Loucy (cell line): ENCODE results near the gene BEST1.

Source experiments
- H2AFZ ChIP-seq: fragments of 200-600 bp; sonication (generic); 2 replicates; pipeline ENCODE4 v1.6.0; 2016; ENCODE audit warnings: antibody characterized with exemption, mild to moderate bottlenecking, low read length, moderate library complexity
- H3F3A ChIP-seq: fragments of 200-600 bp; 2 replicates; pipeline ENCODE4 v1.6.0; 2016; ENCODE audit warnings: antibody characterized with exemption, low read depth, mild to moderate bottlenecking
- H3K27me3 ChIP-seq: fragments of 200-600 bp; sonication (generic); 2 replicates; pipeline ENCODE4 v1.6.1; 2014; ENCODE audit warnings: low read length, mild to moderate bottlenecking; ENCODE audit not compliant: insufficient read depth, poor library complexity, severe bottlenecking
- H3K36me3 ChIP-seq: fragments of 200-600 bp; sonication (generic); 2 replicates; pipeline ENCODE4 v1.6.1; 2016; ENCODE audit warnings: low read length; ENCODE audit not compliant: insufficient read depth
- H3K4me1 ChIP-seq: fragments of 200-600 bp; sonication (generic); 2 replicates; pipeline ENCODE4 v1.5.1; 2014; ENCODE audit warnings: low read length, mild to moderate bottlenecking; ENCODE audit not compliant: insufficient read depth, poor library complexity, severe bottlenecking
- H3K4me2 ChIP-seq: fragments of 200-600 bp; sonication (generic); 2 replicates; pipeline ENCODE4 v1.6.0; 2014; ENCODE audit warnings: antibody characterized with exemption, low read length, low read depth, mild to moderate bottlenecking; ENCODE audit not compliant: poor library complexity, severe bottlenecking
- H3K4me3 ChIP-seq: fragments of 200-600 bp; sonication (generic); 2 replicates; pipeline ENCODE4 v1.5.1; 2014; ENCODE audit warnings: low read length, mild to moderate bottlenecking, mixed read lengths; ENCODE audit not compliant: poor library complexity, severe bottlenecking
- H3K79me2 ChIP-seq: fragments of 200-600 bp; sonication (generic); 2 replicates; pipeline ENCODE4 v1.6.1; 2014; ENCODE audit warnings: low read length; ENCODE audit not compliant: insufficient read depth
- H3K9ac ChIP-seq: fragments of 200-600 bp; sonication (generic); 2 replicates; pipeline ENCODE4 v1.6.0; 2014; ENCODE audit warnings: mild to moderate bottlenecking, low read depth, low read length, moderate library complexity; ENCODE audit not compliant: poor library complexity, severe bottlenecking
- H3K9me2 ChIP-seq: fragments of 200-600 bp; sonication (generic); replicated peaks from 2 replicates; pipeline ENCODE4 v1.6.1; 2016; ENCODE audit warnings: low read depth, low read length, mixed read lengths
- H3K9me3 ChIP-seq: fragments of 200-600 bp; sonication (generic); 2 replicates; pipeline ENCODE4 v1.6.1; 2014; ENCODE audit warnings: mild to moderate bottlenecking, antibody characterized with exemption, low read length, low read depth; ENCODE audit not compliant: insufficient read depth
- H4K20me1 ChIP-seq: fragments of 200-600 bp; sonication (generic); 2 replicates; pipeline ENCODE4 v1.6.0; 2014; ENCODE audit warnings: antibody characterized with exemption, low read length, mild to moderate bottlenecking; ENCODE audit not compliant: insufficient read depth, poor library complexity, severe bottlenecking
- CTCF ChIP-seq: fragments of 200-600 bp; sonication (generic); conservative IDR thresholded peaks from 2 replicates; pipeline ENCODE4 v1.5.1; 2014; ENCODE audit warnings: mild to moderate bottlenecking, antibody characterized with exemption, low read length
- EZH2phosphoT487 ChIP-seq: fragments of 200-600 bp; IDR thresholded peaks from 2 replicates; pipeline ENCODE4 v1.6.1; 2018; ENCODE audit warnings: antibody characterized with exemption, mild to moderate bottlenecking, moderate library complexity, borderline replicate concordance

The BEST1 gene

GRCh38 chr11:61971248-61972111 is 21.3 kb downstream of the BEST1 start:
- no peaks in the 10 kb centered on the region for H3K36me3 ChIP-seq
- peaks cover 48% of the 10 kb centered on the region for H3K4me1 ChIP-seq
- peak overlapping the region; percentile 36 for H3K9ac ChIP-seq
- H2AFZ ChIP-seq, result no peak overlapping the region
- H3K79me2 ChIP-seq, result peaks cover 28% of the 10 kb centered on the region
- peak overlapping the region; percentile 47 for H3K4me3 ChIP-seq
- H3K4me2 ChIP-seq, result peak overlapping the region; percentile 59
- peaks cover 8% of the 10 kb centered on the region for H4K20me1 ChIP-seq
- H3F3A ChIP-seq, result peaks cover 6% of the 10 kb centered on the region; the same call in 1 of the 2 replicates
- peaks cover 5% of the 10 kb centered on the region for H3K27me3 ChIP-seq
- H3K9me2 ChIP-seq, result no peaks in the 10 kb centered on the region
- H3K9me3 ChIP-seq, result no peaks in the 10 kb centered on the region
- TF ChIP-seq CTCF (no peak), EZH2phosphoT487 (no peak)

DNA sequence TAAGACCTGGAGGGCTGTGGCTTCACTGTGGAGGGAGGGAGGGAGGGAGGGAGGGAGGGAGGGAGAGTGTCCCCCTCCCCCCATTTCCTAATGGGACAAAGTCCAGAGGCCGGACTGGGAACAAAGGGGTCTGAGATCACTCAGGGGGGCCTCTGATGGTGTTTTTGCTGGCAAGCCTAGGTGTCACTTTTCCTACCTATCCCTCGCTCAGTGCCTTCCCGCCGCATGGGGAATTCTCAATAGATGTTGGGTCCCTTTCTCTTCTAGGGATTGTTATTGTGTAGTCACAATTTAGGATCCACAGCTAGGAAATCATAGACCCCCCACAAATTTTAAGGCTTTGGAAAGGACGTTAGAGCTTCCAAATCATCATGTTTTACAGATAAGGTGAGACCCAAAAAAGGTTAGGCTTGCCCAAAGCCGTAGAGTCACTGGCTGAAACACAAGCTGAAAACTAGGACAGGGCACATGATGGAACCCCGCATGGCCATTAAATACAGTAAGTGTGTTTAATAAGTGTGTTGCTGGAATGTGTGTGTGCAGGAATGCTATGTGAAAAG is 22.0 kb downstream of the BEST1 start:
- H3K4me1 ChIP-seq, result peaks cover 48% of the 10 kb centered on the region
- H3K4me3 ChIP-seq, result peak overlapping the region; percentile 38

GRCh38 chr11:61972672-61973475 is 22.7 kb downstream of the BEST1 start:
- peak overlapping the region; percentile 67 for H3K4me2 ChIP-seq

More for the DNA sequence above, 22.0 kb downstream of the BEST1 start:
- no peak for TF ChIP-seq EZH2phosphoT487
- peak overlapping the region; percentile 60 for H3K9ac ChIP-seq
- H2AFZ ChIP-seq, result no peak overlapping the region
- peaks cover 6% of the 10 kb centered on the region; the same call in 1 of the 2 replicates for H3F3A ChIP-seq
- H3K79me2 ChIP-seq, result peaks cover 21% of the 10 kb centered on the region
- peak overlapping the region; percentile 67 for H3K4me2 ChIP-seq
- no peaks in the 10 kb centered on the region for H3K27me3 ChIP-seq
- H3K9me3 ChIP-seq, result no peaks in the 10 kb centered on the region
- H3K36me3 ChIP-seq, result no peaks in the 10 kb centered on the region
- H3K9me2 ChIP-seq, result no peaks in the 10 kb centered on the region
- peaks cover under 1% of the 10 kb centered on the region for H4K20me1 ChIP-seq

More at GRCh38 chr11:61972672-61973475, 22.7 kb downstream of the BEST1 start:
- Histone ChIP-seq H3K9ac (peak overlapping the region; percentile 60), H3K9me2 (no peaks in the 10 kb centered on the region), H3K4me1 (peaks cover 48% of the 10 kb centered on the region), H3K9me3 (no peaks in the 10 kb centered on the region), H3K4me3 (peak overlapping the region; percentile 38), H3K36me3 (no peaks in the 10 kb centered on the region), H2AFZ (no peak overlapping the region), H3K79me2 (peaks cover 17% of the 10 kb centered on the region), H3K27me3 (no peaks in the 10 kb centered on the region), H3F3A (peaks cover 6% of the 10 kb centered on the region; the same call in 1 of the 2 replicates), H4K20me1 (no peaks in the 10 kb centered on the region)
- TF ChIP-seq EZH2phosphoT487 (no peak), CTCF (no peak)
